ENCODE results near the gene BSCL2. TPM values are rescaled to one million over a fixed set of nuclear protein-coding genes. Genes with fewer than 3 reads are reported as not detected.

BSCL2 gene
- total and polyA plus RNA-seq, 2 donors (not counting 3 experiments of a cell fraction or from before 2014, with no cell fraction given), result 31.1 to 94.8 TPM

GRCh38 chr11:62713343-62713742 is 6.1 kb upstream of the BSCL2 start:
- ChIA-PET CTCF (interaction anchor here (0.7 to 1.2 kb wide), 2 partner anchors 11 to 289 kb away, joined by 3 read pairs; no protein-coding TSS in a partner anchor), POLR2A (no interaction called here)
- DNase-seq (ENCODE audit: low read depth, low spot score), result no peak
- Histone ChIP-seq H3K4me1 (ENCODE audit: control insufficient read depth, extremely low read depth, insufficient read depth, low read length) (peaks cover 12% of the 10 kb centered on the region), H3K4me2 (ENCODE audit: insufficient read depth, low read length) (no peak overlapping the region), H4K20me1 (replicated peaks; ENCODE audit: control insufficient read depth, extremely low read depth, insufficient read depth, low read length) (no peaks in the 10 kb centered on the region), H3K27me3 (ENCODE audit: control insufficient read depth in 2 of 2, insufficient read depth in 2 of 2, low read length in 2 of 2) (no peaks in the 10 kb centered on the region), H3K9me3 (replicated peaks; ENCODE audit: control insufficient read depth, insufficient read depth, low read length) (no peaks in the 10 kb centered on the region), H3K4me3 (replicated peaks in 1 of 3; ENCODE audit: insufficient read depth in 1 of 3, low read depth in 1 of 3, low read length in 3 of 3) (no peak overlapping the region), H3K27ac (ENCODE audit: insufficient read depth, low read depth, low read length) (no peak overlapping the region), H2AFZ (ENCODE audit: low read depth, low read length) (no peak overlapping the region), H3K9me1 (replicated peaks; ENCODE audit: control insufficient read depth, extremely low read depth, insufficient read depth, low read length) (no peaks in the 10 kb centered on the region), H3K36me3 (ENCODE audit: control insufficient read depth in 2 of 2, extremely low read depth in 1 of 2, insufficient read depth in 2 of 2, low read length in 2 of 2) (peaks cover 31 to 39% of the 10 kb centered on the region in 2 experiments), H3K9ac (replicated peaks; ENCODE audit: extremely low read depth, insufficient read depth, low read length) (no peak overlapping the region), H3K79me2 (ENCODE audit: control insufficient read depth, insufficient read depth, low read length) (peaks cover 20% of the 10 kb centered on the region)
- FAIRE-seq, result no peak
- dilution Hi-C loops (cut with MboI; ENCODE audit: extremely low pct_ligation_motif_present, low sequenced_read_pairs) (no loop called here), intact Hi-C loops (cut with micrococcal nuclease) (no loop called here)
- TF ChIP-seq, protein P1, sequence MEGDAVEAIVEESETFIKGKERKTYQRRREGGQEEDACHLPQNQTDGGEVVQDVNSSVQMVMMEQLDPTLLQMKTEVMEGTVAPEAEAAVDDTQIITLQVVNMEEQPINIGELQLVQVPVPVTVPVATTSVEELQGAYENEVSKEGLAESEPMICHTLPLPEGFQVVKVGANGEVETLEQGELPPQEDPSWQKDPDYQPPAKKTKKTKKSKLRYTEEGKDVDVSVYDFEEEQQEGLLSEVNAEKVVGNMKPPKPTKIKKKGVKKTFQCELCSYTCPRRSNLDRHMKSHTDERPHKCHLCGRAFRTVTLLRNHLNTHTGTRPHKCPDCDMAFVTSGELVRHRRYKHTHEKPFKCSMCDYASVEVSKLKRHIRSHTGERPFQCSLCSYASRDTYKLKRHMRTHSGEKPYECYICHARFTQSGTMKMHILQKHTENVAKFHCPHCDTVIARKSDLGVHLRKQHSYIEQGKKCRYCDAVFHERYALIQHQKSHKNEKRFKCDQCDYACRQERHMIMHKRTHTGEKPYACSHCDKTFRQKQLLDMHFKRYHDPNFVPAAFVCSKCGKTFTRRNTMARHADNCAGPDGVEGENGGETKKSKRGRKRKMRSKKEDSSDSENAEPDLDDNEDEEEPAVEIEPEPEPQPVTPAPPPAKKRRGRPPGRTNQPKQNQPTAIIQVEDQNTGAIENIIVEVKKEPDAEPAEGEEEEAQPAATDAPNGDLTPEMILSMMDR (IDR thresholded peaks at IDR 0.05; ENCODE audit: extremely low read depth in 1 of 2, insufficient read depth in 1 of 2, low read depth in 1 of 2, low read length in 2 of 2), result no peak
- no peak for TF ChIP-seq MAX (IDR thresholded peaks at IDR 0.05; ENCODE audit: insufficient read depth, insufficient read length)
- no peak for TF ChIP-seq POLR2A (IDR thresholded peaks at IDR 0.05; ENCODE audit: low read depth, low read length)
- TF ChIP-seq JUN (IDR thresholded peaks at IDR 0.05; ENCODE audit: borderline replicate concordance, insufficient read depth, insufficient read length, low read depth), result no peak
- BruUV-seq (replicated peaks), result no TSS peak

GRCh38 chr11:62712861-62713260 is 5.6 kb upstream of the BSCL2 start:
- dilution Hi-C loops (cut with MboI; ENCODE audit: extremely low pct_ligation_motif_present, low sequenced_read_pairs) (no loop called here), intact Hi-C loops (cut with micrococcal nuclease) (no loop called here)
- H3K9ac ChIP-seq (replicated peaks; ENCODE audit: extremely low read depth, insufficient read depth, low read length), result no peak overlapping the region
- peaks cover 12% of the 10 kb centered on the region for H3K4me1 ChIP-seq (ENCODE audit: control insufficient read depth, extremely low read depth, insufficient read depth, low read length)
- no peak overlapping the region for H3K27ac ChIP-seq (ENCODE audit: insufficient read depth, low read depth, low read length)
- ChIA-PET CTCF (interaction anchor here (0.7 to 1.2 kb wide), 2 partner anchors 11 to 288 kb away, joined by 3 read pairs; no protein-coding TSS in a partner anchor), POLR2A (interaction anchor here (1.0 kb wide), 1 partner anchor 14 kb away, joined by 4 read pairs; the partner anchor contains the start of gene HNRNPUL2)
- no peak overlapping the region for H2AFZ ChIP-seq (ENCODE audit: low read depth, low read length)
- TSS peak; percentile 21 for BruUV-seq (replicated peaks)
- H3K36me3 ChIP-seq (ENCODE audit: control insufficient read depth in 2 of 2, extremely low read depth in 1 of 2, insufficient read depth in 2 of 2, low read length in 2 of 2), result peaks cover 31 to 35% of the 10 kb centered on the region in 2 experiments
- H3K4me2 ChIP-seq (ENCODE audit: insufficient read depth, low read length), result no peak overlapping the region
- DNase-seq (ENCODE audit: low read depth, low spot score) (no peak), FAIRE-seq (peak; percentile 46)
- H3K27me3 ChIP-seq (ENCODE audit: control insufficient read depth in 2 of 2, insufficient read depth in 2 of 2, low read length in 2 of 2), result no peaks in the 10 kb centered on the region
- peaks cover 16% of the 10 kb centered on the region for H3K79me2 ChIP-seq (ENCODE audit: control insufficient read depth, insufficient read depth, low read length)
- no peaks in the 10 kb centered on the region for H3K9me3 ChIP-seq (replicated peaks; ENCODE audit: control insufficient read depth, insufficient read depth, low read length)
- H3K9me1 ChIP-seq (replicated peaks; ENCODE audit: control insufficient read depth, extremely low read depth, insufficient read depth, low read length), result no peaks in the 10 kb centered on the region
- no peak for TF ChIP-seq JUN (IDR thresholded peaks at IDR 0.05; ENCODE audit: borderline replicate concordance, insufficient read depth, insufficient read length, low read depth)
- no peak for TF ChIP-seq MYC (IDR thresholded peaks at IDR 0.05; ENCODE audit: low read depth, low read length)
- TF ChIP-seq POLR2A (IDR thresholded peaks at IDR 0.05; ENCODE audit: low read depth, low read length), result no peak
- no peak for TF ChIP-seq MAX (IDR thresholded peaks at IDR 0.05; ENCODE audit: insufficient read depth, insufficient read length)
- TF ChIP-seq, protein P1 (IDR thresholded peaks at IDR 0.05; ENCODE audit: extremely low read depth in 1 of 2, insufficient read depth in 1 of 2, low read depth in 1 of 2, low read length in 2 of 2), result no peak
- TF ChIP-seq POLR2AphosphoS5 (IDR thresholded peaks at IDR 0.05; ENCODE audit: insufficient read depth, low read depth, low read length), result no peak
- TF ChIP-seq EZH2 (IDR thresholded peaks at IDR 0.05; ENCODE audit: borderline replicate concordance, low read depth, low read length, severe bottlenecking), result no peak
- TF ChIP-seq FOS (IDR thresholded peaks at IDR 0.05; ENCODE audit: borderline replicate concordance, insufficient read depth, low read length), result no peak
- no peaks in the 10 kb centered on the region for H4K20me1 ChIP-seq (replicated peaks; ENCODE audit: control insufficient read depth, extremely low read depth, insufficient read depth, low read length)
- H3K4me3 ChIP-seq (replicated peaks in 1 of 3; ENCODE audit: insufficient read depth in 1 of 3, low read depth in 1 of 3, low read length in 3 of 3), result no peak overlapping the region

Measured in endothelial cell of umbilical vein (primary cell).